Esophagus squamous epithelium (tissue), 5 donors: ENCODE data around the gene SIAE. TPM values are rescaled to one million over a fixed set of nuclear protein-coding genes. Genes with fewer than 3 reads are reported as not detected.
A peak's percentile ranks its signal among the peaks of the same experiment; 100 is the strongest.

Experiments
- DNase-seq: peaks from one replicate; lab custom pipeline; 2025; lab: John Stamatoyannopoulos, UW
- H3K27ac ChIP-seq, 4 donors: fragments of 200-600 bp; sonication (generic); one replicate each; pipeline ENCODE4 v1.5.1; 2016 to 2019; ENCODE audit warnings: mild to moderate bottlenecking in 1 of 4
- H3K27me3 ChIP-seq, 4 donors: fragments of 200-600 bp; sonication (generic); 1 replicate in 3 of 4; 2 replicates in 1 of 4; pipeline versions ENCODE4 v1.5.1 to v1.6.0; 2017 to 2021; ENCODE audit warnings: antibody characterized with exemption in 1 of 4
- H3K36me3 ChIP-seq, 3 donors: fragments of 200-600 bp; sonication (generic); one replicate each; pipeline ENCODE4 v1.5.1; 2016 to 2019
- H3K4me1 ChIP-seq, 3 donors: fragments of 200-600 bp; sonication (generic); one replicate each; pipeline ENCODE4 v1.5.1; 2017 to 2019
- H3K4me3 ChIP-seq, 4 donors: fragments of 200-600 bp; sonication (generic); 1 replicate in 3 of 4; 2 replicates in 1 of 4; pipeline ENCODE4 v1.5.1; 2016 to 2019; ENCODE audit warnings: mild to moderate bottlenecking in 2 of 4, moderate library complexity in 1 of 4
- H3K9me3 ChIP-seq, 3 donors: fragments of 200-600 bp; sonication (generic); one replicate each; pipeline ENCODE4 v1.5.1; 2016 to 2019
- CTCF ChIP-seq, 6 experiments: fragments of 450-650 bp in 4 of 6; fragments of 200-600 bp in 2 of 6; sonication (generic) in 2 of 6; IDR thresholded peaks; one replicate each; pipeline ENCODE4 v1.5.1; 2016 to 2019; ENCODE audit warnings: antibody characterized with exemption in 6 of 6, mild to moderate bottlenecking in 4 of 6, moderate library complexity in 4 of 6
- POLR2A ChIP-seq, 4 donors: fragments of 450-650 bp; IDR thresholded peaks; one replicate each; pipeline ENCODE4 v1.6.1; 2017; ENCODE audit warnings: antibody characterized with exemption in 4 of 4, mild to moderate bottlenecking in 4 of 4, moderate library complexity in 3 of 4
- WGBS, 2 donors: methylation state at CpG; one replicate each; pipeline ENCODE4 v1.1.5; 2018; 5-methylcytosine and 5-hydroxymethylcytosine counted together
- intact Hi-C: fragments of 100-400 bp; cut with DNase I; formaldehyde crosslinking; loops from one replicate; pipeline ENCODE4 v1.15.0; 2022
- total RNA-seq, 4 donors: library from RNA; depleted of rRNA; stranded (reverse); fragments of >200 nt; gene quantifications; one replicate each; pipeline ENCODE4 v1.1.0, GENCODE V29; 2016
- donor health status: DM: yes; HTN: yes; CAD: no.

Gene SIAE, protein sequence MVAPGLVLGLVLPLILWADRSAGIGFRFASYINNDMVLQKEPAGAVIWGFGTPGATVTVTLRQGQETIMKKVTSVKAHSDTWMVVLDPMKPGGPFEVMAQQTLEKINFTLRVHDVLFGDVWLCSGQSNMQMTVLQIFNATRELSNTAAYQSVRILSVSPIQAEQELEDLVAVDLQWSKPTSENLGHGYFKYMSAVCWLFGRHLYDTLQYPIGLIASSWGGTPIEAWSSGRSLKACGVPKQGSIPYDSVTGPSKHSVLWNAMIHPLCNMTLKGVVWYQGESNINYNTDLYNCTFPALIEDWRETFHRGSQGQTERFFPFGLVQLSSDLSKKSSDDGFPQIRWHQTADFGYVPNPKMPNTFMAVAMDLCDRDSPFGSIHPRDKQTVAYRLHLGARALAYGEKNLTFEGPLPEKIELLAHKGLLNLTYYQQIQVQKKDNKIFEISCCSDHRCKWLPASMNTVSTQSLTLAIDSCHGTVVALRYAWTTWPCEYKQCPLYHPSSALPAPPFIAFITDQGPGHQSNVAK
- 10 to 100 TPM in 1 of 4 donors, 1 to 10 TPM in 3; 5.7 to 19.6 (median 8.0) TPM for total RNA-seq

GRCh38 chr11:124673333-124674167 is at the start of gene SIAE, which contains the start of gene SPA17:
SIAE (minus strand) TSS chr11:124673739; CDS start chr11:124673708, 31 bp downstream.
SPA17 (plus strand) TSS chr11:124673904; CDS start chr11:124675265, 1,361 bp downstream.
- H3K4me1 ChIP-seq = peaks cover 7 to 41% (median 17%) of the 10 kb centered on the region in 3 donors
- TF ChIP-seq CTCF (IDR thresholded peaks at IDR 0.05) (peak in 1 of 6 experiments; percentile 10), POLR2A (IDR thresholded peaks at IDR 0.05) (peak in 2 of 4 donors; percentile 28 to 54)
- H3K9me3 ChIP-seq = no peaks in the 10 kb centered on the region
- no peaks in the 10 kb centered on the region for H3K27me3 ChIP-seq
- intact Hi-C loops = loop anchor here (5.0 kb wide), 1 partner anchor 69 kb away; no protein-coding TSS in a partner anchor
- H3K4me3 ChIP-seq = peak within 1 kb of the TSS; percentile 62 to 86 (median 77)
- no peaks in the 10 kb centered on the region for H3K36me3 ChIP-seq
- peak within 1 kb of the TSS; percentile 85 to 91 (median 90) for H3K27ac ChIP-seq
- WGBS, 2 donors = 0 to 1% methylated on average over 15 to 38 of the region's 58 CpGs
- DNase-seq = peak; percentile 90

DNA sequence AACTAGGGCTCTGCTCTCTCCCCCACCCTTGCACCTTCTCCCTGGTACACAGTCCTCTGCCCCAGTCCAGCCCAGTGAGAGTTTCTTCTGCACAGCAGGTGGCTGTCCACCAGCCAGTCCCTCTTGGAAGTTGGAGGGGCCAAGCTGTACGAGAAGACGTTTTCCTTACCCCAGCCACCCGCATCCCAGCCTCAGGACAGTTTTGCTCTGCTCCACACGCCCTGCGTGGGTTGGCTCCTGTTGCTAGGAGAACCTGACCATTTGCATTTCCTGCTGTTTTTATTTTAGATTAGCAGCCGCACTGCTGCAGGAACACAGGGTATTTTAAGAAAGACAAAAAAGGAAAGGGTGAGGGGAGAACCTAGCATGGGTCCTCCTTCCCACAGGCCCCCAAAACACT is 48.6 kb upstream of the SIAE start:
- no peak for TF ChIP-seq CTCF (IDR thresholded peaks at IDR 0.05)
- no peak for TF ChIP-seq POLR2A (IDR thresholded peaks at IDR 0.05)
- peaks cover 0 to 29% (median 11%) of the 10 kb centered on the region in 3 donors for H3K4me1 ChIP-seq
- 32 to 42% methylated on average over 6 of the region's 6 CpGs for WGBS, 2 donors

GRCh38 chr11:124719534-124719933 is 46.0 kb upstream of the SIAE start:
- Histone ChIP-seq H3K9me3 (no peaks in the 10 kb centered on the region), H3K36me3 (no peaks in the 10 kb centered on the region), H3K4me1 (peaks cover 0 to 23% (median 11%) of the 10 kb centered on the region in 3 donors), H3K27me3 (peaks cover 0 to 91% (median 3%) of the 10 kb centered on the region in 4 donors), H3K4me3 (no peak overlapping the region), H3K27ac (no peak overlapping the region)
- TF ChIP-seq CTCF (IDR thresholded peaks at IDR 0.05) (no peak), POLR2A (IDR thresholded peaks at IDR 0.05) (no peak)
- DNase-seq = no peak
- WGBS, 2 donors = no CpG with 5 or more reads among the region's 2 CpGs
- intact Hi-C loops = no loop called here

More for the DNA sequence above, 48.6 kb upstream of the SIAE start:
- DNase-seq = no peak
- Histone ChIP-seq H3K27ac (no peak overlapping the region), H3K4me3 (no peak overlapping the region), H3K36me3 (no peaks in the 10 kb centered on the region), H3K27me3 (peaks cover 0 to 96% (median 3%) of the 10 kb centered on the region in 4 donors), H3K9me3 (no peaks in the 10 kb centered on the region)
- intact Hi-C loops = no loop called here

DNA sequence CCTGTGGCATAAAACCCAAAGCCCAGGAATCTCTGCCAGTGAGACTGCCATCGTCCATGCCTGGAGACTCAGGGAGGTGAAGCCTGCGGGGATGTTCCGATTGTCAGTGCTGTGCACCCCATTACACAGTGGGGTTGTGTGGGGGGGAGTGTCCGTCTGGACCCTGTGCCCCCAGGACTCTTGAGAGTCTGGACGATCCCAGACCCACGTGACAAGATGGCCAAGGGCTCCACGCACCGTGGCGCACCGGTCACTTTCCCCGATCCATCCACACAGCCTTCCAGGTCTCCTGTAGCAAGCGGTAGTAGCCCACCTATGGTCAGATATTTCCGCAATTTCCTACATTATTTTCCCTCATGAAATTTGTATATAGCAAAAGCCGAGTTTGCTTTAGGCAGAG is 45.3 kb upstream of the SIAE start:
- Histone ChIP-seq H3K27ac (no peak overlapping the region), H3K9me3 (no peaks in the 10 kb centered on the region), H3K4me3 (no peak overlapping the region), H3K4me1 (peaks cover 0 to 23% (median 11%) of the 10 kb centered on the region in 3 donors), H3K27me3 (peaks cover 0 to 84% (median 3%) of the 10 kb centered on the region in 4 donors), H3K36me3 (no peaks in the 10 kb centered on the region)
- DNase-seq = no peak
- TF ChIP-seq CTCF (IDR thresholded peaks at IDR 0.05) = no peak
- no peak for TF ChIP-seq POLR2A (IDR thresholded peaks at IDR 0.05)
- intact Hi-C loops = no loop called here
- WGBS, 2 donors = 62 to 64% methylated on average over 10 to 14 of the region's 14 CpGs
